A549 (cell line): Measurements from ENCODE around the gene PUDP. TPM values are rescaled to one million over a fixed set of nuclear protein-coding genes. Genes with fewer than 3 reads are reported as not detected.

ENCODE experiments used
- ATAC-seq, 2 experiments: fragments of 200-7000 bp in 1 of 2; fragments of >200 bp in 1 of 2; cut with Nextera tagmentation in 1 of 2; cut with Tn5 transposase in 1 of 2; 3 replicates each; pipeline versions ENCODE4 v1.8.0 to v1.9.1; 2018 to 2020; ENCODE audit warnings: mild to moderate bottlenecking in 1 of 2, moderate library complexity in 1 of 2
- CTCF ChIA-PET: fragments of 300-600 bp; sonication (Branson Sonifier 250); formaldehyde crosslinking; extraction: SDS; loops from one replicate; lab custom pipeline; 2021; ENCODE audit warnings: antibody characterized with exemption, inconsistent platforms; lab: Yijun Ruan, JAX
- POLR2A ChIA-PET: fragments of 350-600 bp; formaldehyde crosslinking; extraction: SDS; loops from one replicate; lab custom pipeline; 2021; ENCODE audit warnings: antibody characterized with exemption, inconsistent platforms; lab: Yijun Ruan, JAX
- DNase-seq, 2 experiments: peaks; one replicate each; pipeline versions ENCODE4 v3.0.0 to v3.0.0-alpha.2; 2011 to 2016; ENCODE audit warnings: low read depth in 1 of 2, low spot score in 1 of 2
- FAIRE-seq: peaks from 2 replicates; lab custom pipeline; 2011; peaks lifted over from hg19 to GRCh38; lab: Jason Lieb, UNC
- H3K27ac ChIP-seq, 2 experiments: fragments of >200 bp; sonication (Bioruptor Twin); formaldehyde crosslinking; 3 replicates each; pipeline ENCODE4 v1.5.1; 2016 to 2017
- H3K4me1 ChIP-seq: fragments of >200 bp; sonication (Bioruptor Twin); formaldehyde crosslinking; 3 replicates; pipeline ENCODE4 v1.6.1; 2016
- H3K4me2 ChIP-seq: fragments of >200 bp; sonication (Bioruptor Twin); formaldehyde crosslinking; 3 replicates; pipeline ENCODE4 v1.6.1; 2016
- H3K4me3 ChIP-seq: fragments of >200 bp; sonication (Bioruptor Twin); formaldehyde crosslinking; 3 replicates; pipeline ENCODE4 v1.5.1; 2016
- H3K9me3 ChIP-seq: fragments of >200 bp; sonication (Bioruptor Twin); formaldehyde crosslinking; 3 replicates; pipeline ENCODE4 v1.6.1; 2016
- EHMT2 ChIP-seq: fragments of 200-600 bp; sonication (generic); IDR thresholded peaks from 2 replicates; pipeline ENCODE4 v1.6.1; 2016; ENCODE audit warnings: antibody characterized with exemption, low read depth, mild to moderate bottlenecking, moderate library complexity
- EP300 ChIP-seq, 2 experiments: fragments of >200 bp; sonication (Bioruptor Twin); formaldehyde crosslinking; IDR thresholded peaks; 2 replicates in 1 of 2; 3 replicates in 1 of 2; pipeline ENCODE4 v1.6.1; 2016 to 2017
- ESRRA ChIP-seq: fragments of 150-350 bp; IDR thresholded peaks from 2 replicates; pipeline ENCODE4 v1.6.1; 2014; ENCODE audit warnings: mild to moderate bottlenecking, low read length, borderline replicate concordance
- FOSL2 ChIP-seq, 2 experiments: fragments of 450-650 bp in 1 of 2; fragments of >200 bp in 1 of 2; sonication (Bioruptor Twin) in 1 of 2; formaldehyde crosslinking; IDR thresholded peaks; 2 replicates each; pipeline versions ENCODE4 v1.5.0 to v1.6.1; 2016 to 2020; ENCODE audit warnings: mild to moderate bottlenecking in 1 of 2, moderate library complexity in 1 of 2
- GATA3 ChIP-seq: IDR thresholded peaks from 2 replicates; pipeline ENCODE4 v1.6.1; 2012; ENCODE audit warnings: borderline replicate concordance
- HES2 ChIP-seq: fragments of >200 bp; sonication (Bioruptor Twin); formaldehyde crosslinking; IDR thresholded peaks from 2 replicates; pipeline ENCODE4 v1.6.1; 2016
- HMGXB4 ChIP-seq: fragments of 250-450 bp; sonication (Bioruptor Pico); IDR thresholded peaks from 2 replicates; pipeline ENCODE4 v1.5.0; 2021; ENCODE audit warnings: mild to moderate bottlenecking, moderate library complexity, borderline replicate concordance
- HOXB13 ChIP-seq: fragments of 250-450 bp; sonication (Bioruptor Pico); IDR thresholded peaks from 2 replicates; pipeline ENCODE4 v1.5.0; 2020; ENCODE audit warnings: low read depth, mild to moderate bottlenecking, moderate library complexity
- HOXB5 ChIP-seq: fragments of 250-450 bp; sonication (Bioruptor Pico); IDR thresholded peaks from 2 replicates; pipeline ENCODE4 v1.5.0; 2020; ENCODE audit warnings: mild to moderate bottlenecking, moderate library complexity
- JUNB ChIP-seq: fragments of >200 bp; sonication (Bioruptor Twin); formaldehyde crosslinking; IDR thresholded peaks from 2 replicates; pipeline ENCODE4 v1.6.1; 2016
- KDM1A ChIP-seq: fragments of 200-600 bp; sonication (generic); IDR thresholded peaks from 2 replicates; pipeline ENCODE4 v1.6.1; 2016; ENCODE audit warnings: low read depth, mild to moderate bottlenecking
- KDM5A ChIP-seq: fragments of 200-600 bp; sonication (generic); IDR thresholded peaks from 2 replicates; pipeline ENCODE4 v1.6.1; 2016; ENCODE audit warnings: antibody characterized with exemption, mild to moderate bottlenecking
- MYC ChIP-seq: IDR thresholded peaks from 2 replicates; pipeline ENCODE4 v1.6.1; 2012; ENCODE audit warnings: mild to moderate bottlenecking, inconsistent platforms, low read length, improper control_type of control experiment, borderline replicate concordance
- NFE2L2 ChIP-seq: fragments of 150-350 bp; conservative IDR thresholded peaks from 2 replicates; pipeline ENCODE4 v1.6.1; 2014; ENCODE audit warnings: low read length
- PHF8 ChIP-seq: fragments of 200-600 bp; sonication (generic); IDR thresholded peaks from 2 replicates; pipeline ENCODE4 v1.6.1; 2016; ENCODE audit warnings: low read depth, mild to moderate bottlenecking, antibody characterized with exemption, moderate library complexity, borderline replicate concordance
- RARB ChIP-seq: fragments of 250-450 bp; sonication (Bioruptor Pico); IDR thresholded peaks from 2 replicates; pipeline ENCODE4 v1.8.0; 2021; ENCODE audit warnings: mild to moderate bottlenecking, moderate library complexity
- RCOR1 ChIP-seq: fragments of 150-350 bp; IDR thresholded peaks from 2 replicates; pipeline ENCODE4 v1.6.1; 2014; ENCODE audit warnings: antibody characterized with exemption, low read length, low read depth
- RNF2 ChIP-seq: fragments of 200-600 bp; sonication (generic); IDR thresholded peaks from 2 replicates; pipeline ENCODE4 v1.6.1; 2016; ENCODE audit warnings: low read depth, mild to moderate bottlenecking, antibody characterized with exemption, moderate library complexity, borderline replicate concordance
- SMC3 ChIP-seq: fragments of >200 bp; sonication (Bioruptor Twin); formaldehyde crosslinking; IDR thresholded peaks from 3 replicates; pipeline ENCODE4 v1.6.1; 2018; ENCODE audit warnings: inconsistent platforms
- SREBF2 ChIP-seq: fragments of 450-650 bp; IDR thresholded peaks from 2 replicates; pipeline ENCODE4 v1.6.1; 2014; ENCODE audit warnings: mild to moderate bottlenecking, moderate library complexity
- USF2 ChIP-seq: fragments of 450-650 bp; IDR thresholded peaks from 2 replicates; pipeline ENCODE4 v1.6.1; 2014; ENCODE audit warnings: antibody characterized with exemption
- WGBS: methylation state at CpG from one replicate; pipeline ENCODE4 v1.1.6; 2017; ENCODE audit errors: missing lambda C conversion rate; 5-methylcytosine and 5-hydroxymethylcytosine counted together
- polyA plus RNA-seq, 4 experiments: library from polyadenylated mRNA; depleted of rRNA in 3 of 4; stranded (reverse); fragments of >200 nt; fragmentation: RNase III in 1 of 4; extraction: RNeasy Plus Mini Kit Qiagen cat#74134 plus additional on column Dnase treatment in 1 of 4; gene quantifications; 2 replicates in 3 of 4; 3 replicates in 1 of 4; pipeline ENCODE4 v1.2.3, GENCODE V29; 2011 to 2017
- TF ChIP-seq, protein P1 (sequence below): fragments of 150-350 bp; IDR thresholded peaks from 2 replicates; pipeline ENCODE4 v1.6.1; 2014; ENCODE audit warnings: low read depth, mild to moderate bottlenecking, low read length
- TF ChIP-seq, protein P2 (sequence below): IDR thresholded peaks from 2 replicates; pipeline ENCODE4 v1.6.1; 2012
- TF ChIP-seq, protein P3 (sequence below): fragments of >200 bp; sonication (Bioruptor Twin); formaldehyde crosslinking; IDR thresholded peaks from 3 replicates; pipeline ENCODE4 v1.6.1; 2016

Gene PUDP
- polyA plus RNA-seq, 2 of the 4 experiments (the other 2 are of a cell fraction), result 26.2 to 50.7 TPM

DNA sequence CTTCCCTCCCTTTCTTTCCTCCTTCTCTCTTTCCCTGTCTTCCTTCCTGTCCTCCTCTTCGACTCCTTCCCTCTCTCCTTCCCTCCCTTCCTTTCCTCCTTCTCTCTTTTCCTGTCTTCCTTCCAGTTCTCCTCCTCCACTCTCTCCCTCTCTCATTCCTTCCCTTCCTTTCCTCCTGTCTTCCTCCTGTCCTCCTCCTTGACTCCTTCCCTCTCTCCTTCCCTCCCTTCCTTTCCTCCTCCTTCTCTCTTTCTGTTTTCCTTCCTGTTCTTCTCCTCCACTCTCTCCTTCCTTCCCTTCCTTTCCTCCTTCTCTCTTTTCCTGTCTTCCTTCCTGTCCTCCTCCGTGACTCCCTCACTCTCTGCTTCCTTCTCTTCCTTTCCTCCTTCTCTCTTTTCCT is 5.3 kb upstream of the PUDP start (continued):
- no peak for TF ChIP-seq HMGXB4 (CRISPR knock-in tag)
- TF ChIP-seq MYC, result no peak
- TF ChIP-seq NFE2L2, result no peak
- TF ChIP-seq, protein P1, sequence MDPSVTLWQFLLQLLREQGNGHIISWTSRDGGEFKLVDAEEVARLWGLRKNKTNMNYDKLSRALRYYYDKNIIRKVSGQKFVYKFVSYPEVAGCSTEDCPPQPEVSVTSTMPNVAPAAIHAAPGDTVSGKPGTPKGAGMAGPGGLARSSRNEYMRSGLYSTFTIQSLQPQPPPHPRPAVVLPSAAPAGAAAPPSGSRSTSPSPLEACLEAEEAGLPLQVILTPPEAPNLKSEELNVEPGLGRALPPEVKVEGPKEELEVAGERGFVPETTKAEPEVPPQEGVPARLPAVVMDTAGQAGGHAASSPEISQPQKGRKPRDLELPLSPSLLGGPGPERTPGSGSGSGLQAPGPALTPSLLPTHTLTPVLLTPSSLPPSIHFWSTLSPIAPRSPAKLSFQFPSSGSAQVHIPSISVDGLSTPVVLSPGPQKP, result no peak
- no peak for TF ChIP-seq JUNB
- TF ChIP-seq EHMT2, result no peak

- WGBS, result 62% methylated on average over 5 of the region's 5 CpGs
- Histone ChIP-seq H3K27ac (no peak overlapping the region), H3K4me2 (no peak overlapping the region), H3K4me1 (peaks cover 26% of the 10 kb centered on the region), H3K9me3 (no peaks in the 10 kb centered on the region), H3K4me3 (no peak overlapping the region)
- ChIA-PET CTCF (interaction anchor here (0.9 kb wide), 1 partner anchor 14 kb away, joined by 4 read pairs; no protein-coding TSS in a partner anchor), POLR2A (no interaction called here)
- FAIRE-seq, result no peak
- no peak for DNase-seq
- TF ChIP-seq MYC (no peak), HOXB13 (no peak), PHF8 (no peak), KDM1A (no peak), SREBF2 (no peak), ESRRA (no peak), RARB (CRISPR knock-in tag) (no peak), SMC3 (no peak), FOSL2 (IDR thresholded peaks at IDR 0.05) (no peak), FOSL2 (CRISPR knock-in tag; IDR thresholded peaks at IDR 0.05) (no peak), KDM5A (no peak), USF2 (no peak), HOXB5 (CRISPR knock-in tag) (no peak), GATA3 (no peak), HES2 (no peak), RNF2 (no peak), EP300 (IDR thresholded peaks at IDR 0.05) (no peak), RCOR1 (no peak)
- TF ChIP-seq, protein P2, sequence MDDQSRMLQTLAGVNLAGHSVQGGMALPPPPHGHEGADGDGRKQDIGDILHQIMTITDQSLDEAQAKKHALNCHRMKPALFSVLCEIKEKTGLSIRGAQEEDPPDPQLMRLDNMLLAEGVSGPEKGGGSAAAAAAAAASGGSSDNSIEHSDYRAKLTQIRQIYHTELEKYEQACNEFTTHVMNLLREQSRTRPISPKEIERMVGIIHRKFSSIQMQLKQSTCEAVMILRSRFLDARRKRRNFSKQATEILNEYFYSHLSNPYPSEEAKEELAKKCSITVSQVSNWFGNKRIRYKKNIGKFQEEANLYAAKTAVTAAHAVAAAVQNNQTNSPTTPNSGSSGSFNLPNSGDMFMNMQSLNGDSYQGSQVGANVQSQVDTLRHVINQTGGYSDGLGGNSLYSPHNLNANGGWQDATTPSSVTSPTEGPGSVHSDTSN, result no peak
- TF ChIP-seq, protein P1, result no peak
- TF ChIP-seq, protein P3, sequence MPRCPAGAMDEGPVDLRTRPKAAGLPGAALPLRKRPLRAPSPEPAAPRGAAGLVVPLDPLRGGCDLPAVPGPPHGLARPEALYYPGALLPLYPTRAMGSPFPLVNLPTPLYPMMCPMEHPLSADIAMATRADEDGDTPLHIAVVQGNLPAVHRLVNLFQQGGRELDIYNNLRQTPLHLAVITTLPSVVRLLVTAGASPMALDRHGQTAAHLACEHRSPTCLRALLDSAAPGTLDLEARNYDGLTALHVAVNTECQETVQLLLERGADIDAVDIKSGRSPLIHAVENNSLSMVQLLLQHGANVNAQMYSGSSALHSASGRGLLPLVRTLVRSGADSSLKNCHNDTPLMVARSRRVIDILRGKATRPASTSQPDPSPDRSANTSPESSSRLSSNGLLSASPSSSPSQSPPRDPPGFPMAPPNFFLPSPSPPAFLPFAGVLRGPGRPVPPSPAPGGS, result no peak
- no peak for ATAC-seq
Observed at GRCh38 chrX:7149411-7149810, 1.5 kb upstream of the PUDP start.
